ENCODE data around the gene FFAR1. TPM values are rescaled to one million over a fixed set of nuclear protein-coding genes. Genes with fewer than 3 reads are reported as not detected.

The FFAR1 gene
- total and polyA plus RNA-seq, 2 donors (not counting 1 experiment from before 2014, with no cell fraction given): not detected

GRCh38 chr19:35337984-35338296, 9.8 kb upstream of the FFAR1 start:
- Histone ChIP-seq H3K4me3 (replicated peaks in 1 of 4; ENCODE audit: control extremely low read depth in 1 of 4, insufficient read depth in 1 of 4, low read depth in 3 of 4, low read length in 4 of 4) (no peak overlapping the region), H3K27me3 (ENCODE audit: control insufficient read depth, insufficient read depth, low read length) (no peaks in the 10 kb centered on the region), H2AFZ (ENCODE audit: low read length) (no peak overlapping the region), H3K9ac (ENCODE audit: insufficient read depth, low read length) (no peak overlapping the region), H3K4me2 (ENCODE audit: extremely low read depth, insufficient read depth, low read length) (no peak overlapping the region), H3K36me3 (ENCODE audit: control insufficient read depth, insufficient read depth, low read length) (no peaks in the 10 kb centered on the region), H3K9me3 (ENCODE audit: control insufficient read depth, insufficient read depth, low read depth, low read length) (no peaks in the 10 kb centered on the region), H3K79me2 (ENCODE audit: control insufficient read depth, insufficient read depth, low read length) (no peaks in the 10 kb centered on the region), H4K20me1 (ENCODE audit: control insufficient read depth, extremely low read depth, insufficient read depth, low read length) (no peaks in the 10 kb centered on the region), H3K27ac (ENCODE audit: insufficient read depth, low read length) (no peak overlapping the region), H3K4me1 (ENCODE audit: control insufficient read depth, extremely low read depth, insufficient read depth, low read length) (no peaks in the 10 kb centered on the region)
- TF ChIP-seq EZH2 (IDR thresholded peaks at IDR 0.05; ENCODE audit: low read length, missing control alignments) (no peak), CTCF (conservative IDR thresholded peaks at IDR 0.05 in 1 of 2, IDR thresholded peaks at IDR 0.05 in 1 of 2; ENCODE audit: low read depth in 1 of 2, low read length in 2 of 2) (no peak)
- DNase-seq (ENCODE audit: low read depth in 2 of 2): no peak

- no peak overlapping the region for H3K9ac ChIP-seq (ENCODE audit: insufficient read depth, low read length)
Measured at GRCh38 chr19:35340431-35340830, 7.3 kb upstream of the FFAR1 start.

GRCh38 chr19:35341006-35341405, 6.7 kb upstream of the FFAR1 start:
- H3K9ac ChIP-seq (ENCODE audit: insufficient read depth, low read length): no peak overlapping the region
- H3K4me1 ChIP-seq (ENCODE audit: control insufficient read depth, extremely low read depth, insufficient read depth, low read length): no peaks in the 10 kb centered on the region
- no peak overlapping the region for H3K4me3 ChIP-seq (replicated peaks in 1 of 4; ENCODE audit: control extremely low read depth in 1 of 4, insufficient read depth in 1 of 4, low read depth in 3 of 4, low read length in 4 of 4)
- H2AFZ ChIP-seq (ENCODE audit: low read length): no peak overlapping the region
- TF ChIP-seq EZH2 (IDR thresholded peaks at IDR 0.05; ENCODE audit: low read length, missing control alignments): no peak
- no peak for TF ChIP-seq CTCF (conservative IDR thresholded peaks at IDR 0.05 in 1 of 2, IDR thresholded peaks at IDR 0.05 in 1 of 2; ENCODE audit: low read depth in 1 of 2, low read length in 2 of 2)
- no peaks in the 10 kb centered on the region for H4K20me1 ChIP-seq (ENCODE audit: control insufficient read depth, extremely low read depth, insufficient read depth, low read length)
- no peaks in the 10 kb centered on the region for H3K9me3 ChIP-seq (ENCODE audit: control insufficient read depth, insufficient read depth, low read depth, low read length)
- no peak overlapping the region for H3K4me2 ChIP-seq (ENCODE audit: extremely low read depth, insufficient read depth, low read length)
- DNase-seq (ENCODE audit: low read depth in 2 of 2): no peak
- H3K79me2 ChIP-seq (ENCODE audit: control insufficient read depth, insufficient read depth, low read length): no peaks in the 10 kb centered on the region
- H3K27me3 ChIP-seq (ENCODE audit: control insufficient read depth, insufficient read depth, low read length): no peaks in the 10 kb centered on the region
- H3K27ac ChIP-seq (ENCODE audit: insufficient read depth, low read length): no peak overlapping the region
- H3K36me3 ChIP-seq (ENCODE audit: control insufficient read depth, insufficient read depth, low read length): no peaks in the 10 kb centered on the region

More at GRCh38 chr19:35340431-35340830, 7.3 kb upstream of the FFAR1 start:
- Histone ChIP-seq H3K9me3 (ENCODE audit: control insufficient read depth, insufficient read depth, low read depth, low read length) (no peaks in the 10 kb centered on the region), H4K20me1 (ENCODE audit: control insufficient read depth, extremely low read depth, insufficient read depth, low read length) (no peaks in the 10 kb centered on the region), H3K27ac (ENCODE audit: insufficient read depth, low read length) (no peak overlapping the region), H3K36me3 (ENCODE audit: control insufficient read depth, insufficient read depth, low read length) (no peaks in the 10 kb centered on the region), H2AFZ (ENCODE audit: low read length) (no peak overlapping the region), H3K4me2 (ENCODE audit: extremely low read depth, insufficient read depth, low read length) (no peak overlapping the region), H3K79me2 (ENCODE audit: control insufficient read depth, insufficient read depth, low read length) (no peaks in the 10 kb centered on the region), H3K27me3 (ENCODE audit: control insufficient read depth, insufficient read depth, low read length) (no peaks in the 10 kb centered on the region), H3K4me3 (replicated peaks in 1 of 4; ENCODE audit: control extremely low read depth in 1 of 4, insufficient read depth in 1 of 4, low read depth in 3 of 4, low read length in 4 of 4) (no peak overlapping the region), H3K4me1 (ENCODE audit: control insufficient read depth, extremely low read depth, insufficient read depth, low read length) (no peaks in the 10 kb centered on the region)
- no peak for TF ChIP-seq EZH2 (IDR thresholded peaks at IDR 0.05; ENCODE audit: low read length, missing control alignments)
- DNase-seq (ENCODE audit: low read depth in 2 of 2): no peak

All from fibroblast of lung (primary cell).